ENCODE data around the gene HS6ST2.
"Not testable (repeated sequence)": the region's sequence is repeated elsewhere in the genome, so short reads cannot be mapped to it uniquely, and the experiment has no call there.

The HS6ST2 gene

GRCh38 chrX:132916349-132916748, 42.1 kb downstream of the HS6ST2 start:
- Histone ChIP-seq H3K4me3 (ENCODE audit: low read length) (no peak overlapping the region), H3K36me3 (ENCODE audit: control insufficient read depth, insufficient read depth, low read length) (no peaks in the 10 kb centered on the region), H3K9ac (ENCODE audit: low read length) (no peak overlapping the region), H3K4me1 (ENCODE audit: control insufficient read depth, insufficient read depth, low read length) (no peaks in the 10 kb centered on the region), H3K27ac (ENCODE audit: low read depth, low read length) (no peak overlapping the region), H3K27me3 (ENCODE audit: control insufficient read depth, insufficient read depth, low read length) (no peaks in the 10 kb centered on the region)

- no peaks in the 10 kb centered on the region for H3K36me3 ChIP-seq (ENCODE audit: control insufficient read depth, insufficient read depth, low read length)
- no peak overlapping the region for H3K4me3 ChIP-seq (ENCODE audit: low read length)
- no peaks in the 10 kb centered on the region for H3K4me1 ChIP-seq (ENCODE audit: control insufficient read depth, insufficient read depth, low read length)
- H3K9ac ChIP-seq (ENCODE audit: low read length): no peak overlapping the region
- H3K27ac ChIP-seq (ENCODE audit: low read depth, low read length): no peak overlapping the region
- no peaks in the 10 kb centered on the region for H3K27me3 ChIP-seq (ENCODE audit: control insufficient read depth, insufficient read depth, low read length)
Measured at GRCh38 chrX:132909643-132910042, 48.8 kb downstream of the HS6ST2 start.

GRCh38 chrX:132908891-132909290, 49.5 kb downstream of the HS6ST2 start:
- Histone ChIP-seq H3K36me3 (ENCODE audit: control insufficient read depth, insufficient read depth, low read length) (no peaks in the 10 kb centered on the region), H3K27me3 (ENCODE audit: control insufficient read depth, insufficient read depth, low read length) (no peaks in the 10 kb centered on the region), H3K9ac (ENCODE audit: low read length) (no peak overlapping the region), H3K4me1 (ENCODE audit: control insufficient read depth, insufficient read depth, low read length) (no peaks in the 10 kb centered on the region), H3K27ac (ENCODE audit: low read depth, low read length) (no peak overlapping the region), H3K4me3 (ENCODE audit: low read length) (no peak overlapping the region)

- H3K4me1 ChIP-seq (ENCODE audit: control insufficient read depth, insufficient read depth, low read length): no peaks in the 10 kb centered on the region
- no peaks in the 10 kb centered on the region for H3K36me3 ChIP-seq (ENCODE audit: control insufficient read depth, insufficient read depth, low read length)
- H3K9ac ChIP-seq (ENCODE audit: low read length): no peak overlapping the region
- H3K27ac ChIP-seq (ENCODE audit: low read depth, low read length): no peak overlapping the region
- no peaks in the 10 kb centered on the region for H3K27me3 ChIP-seq (ENCODE audit: control insufficient read depth, insufficient read depth, low read length)
- H3K4me3 ChIP-seq (ENCODE audit: low read length): no peak overlapping the region
Measured at GRCh38 chrX:132900633-132901293, 57.7 kb downstream of the HS6ST2 start.

- Histone ChIP-seq H3K9ac (ENCODE audit: low read length) (no peak overlapping the region), H3K36me3 (ENCODE audit: control insufficient read depth, insufficient read depth, low read length) (no peaks in the 10 kb centered on the region), H3K27ac (ENCODE audit: low read depth, low read length) (no peak overlapping the region), H3K4me1 (ENCODE audit: control insufficient read depth, insufficient read depth, low read length) (no peaks in the 10 kb centered on the region), H3K27me3 (ENCODE audit: control insufficient read depth, insufficient read depth, low read length) (no peaks in the 10 kb centered on the region), H3K4me3 (ENCODE audit: low read length) (no peak overlapping the region)
Measured at GRCh38 chrX:132887569-132887968, 70.9 kb downstream of the HS6ST2 start.

- H3K4me1 ChIP-seq (ENCODE audit: control insufficient read depth, insufficient read depth, low read length): no peaks in the 10 kb centered on the region
- H3K9ac ChIP-seq (ENCODE audit: low read length): no peak overlapping the region
- H3K4me3 ChIP-seq (ENCODE audit: low read length): no peak overlapping the region
- H3K36me3 ChIP-seq (ENCODE audit: control insufficient read depth, insufficient read depth, low read length): no peaks in the 10 kb centered on the region
- H3K27ac ChIP-seq (ENCODE audit: low read depth, low read length): no peak overlapping the region
- no peaks in the 10 kb centered on the region for H3K27me3 ChIP-seq (ENCODE audit: control insufficient read depth, insufficient read depth, low read length)
Measured at GRCh38 chrX:132883358-132883915, 75.0 kb downstream of the HS6ST2 start.

GRCh38 chrX:132880753-132881152, 77.7 kb downstream of the HS6ST2 start:
- not testable (repeated sequence) for H3K27me3 ChIP-seq (ENCODE audit: control insufficient read depth, insufficient read depth, low read length); H3K4me1 ChIP-seq (ENCODE audit: control insufficient read depth, insufficient read depth, low read length); H3K27ac ChIP-seq (ENCODE audit: low read depth, low read length); H3K9ac ChIP-seq (ENCODE audit: low read length); H3K36me3 ChIP-seq (ENCODE audit: control insufficient read depth, insufficient read depth, low read length); H3K4me3 ChIP-seq (ENCODE audit: low read length)

GRCh38 chrX:132877954-132878536, 80.4 kb downstream of the HS6ST2 start:
- Histone ChIP-seq H3K4me1 (ENCODE audit: control insufficient read depth, insufficient read depth, low read length) (no peaks in the 10 kb centered on the region), H3K9ac (ENCODE audit: low read length) (no peak overlapping the region), H3K4me3 (ENCODE audit: low read length) (no peak overlapping the region), H3K27me3 (ENCODE audit: control insufficient read depth, insufficient read depth, low read length) (no peaks in the 10 kb centered on the region), H3K27ac (ENCODE audit: low read depth, low read length) (no peak overlapping the region), H3K36me3 (ENCODE audit: control insufficient read depth, insufficient read depth, low read length) (no peaks in the 10 kb centered on the region)

- no peaks in the 10 kb centered on the region for H3K4me1 ChIP-seq (ENCODE audit: control insufficient read depth, insufficient read depth, low read length)
- H3K27me3 ChIP-seq (ENCODE audit: control insufficient read depth, insufficient read depth, low read length): no peaks in the 10 kb centered on the region
- no peak overlapping the region for H3K9ac ChIP-seq (ENCODE audit: low read length)
- no peak overlapping the region for H3K27ac ChIP-seq (ENCODE audit: low read depth, low read length)
- H3K36me3 ChIP-seq (ENCODE audit: control insufficient read depth, insufficient read depth, low read length): no peaks in the 10 kb centered on the region
- H3K4me3 ChIP-seq (ENCODE audit: low read length): no peak overlapping the region
Measured at GRCh38 chrX:132876523-132877338, 81.7 kb downstream of the HS6ST2 start.

- H3K9ac ChIP-seq (ENCODE audit: low read length): no peak overlapping the region
Measured at GRCh38 chrX:132875650-132876522, 82.5 kb downstream of the HS6ST2 start.

GRCh38 chrX:132862562-132862961, 95.9 kb downstream of the HS6ST2 start:
- Histone ChIP-seq H3K36me3 (ENCODE audit: control insufficient read depth, insufficient read depth, low read length) (no peaks in the 10 kb centered on the region), H3K27ac (ENCODE audit: low read depth, low read length) (no peak overlapping the region), H3K9ac (ENCODE audit: low read length) (no peak overlapping the region), H3K27me3 (ENCODE audit: control insufficient read depth, insufficient read depth, low read length) (no peaks in the 10 kb centered on the region), H3K4me3 (ENCODE audit: low read length) (no peak overlapping the region), H3K4me1 (ENCODE audit: control insufficient read depth, insufficient read depth, low read length) (no peaks in the 10 kb centered on the region)

More at GRCh38 chrX:132875650-132876522, 82.5 kb downstream of the HS6ST2 start:
- H3K36me3 ChIP-seq (ENCODE audit: control insufficient read depth, insufficient read depth, low read length): no peaks in the 10 kb centered on the region
- no peak overlapping the region for H3K27ac ChIP-seq (ENCODE audit: low read depth, low read length)
- no peaks in the 10 kb centered on the region for H3K4me1 ChIP-seq (ENCODE audit: control insufficient read depth, insufficient read depth, low read length)
- no peak overlapping the region for H3K4me3 ChIP-seq (ENCODE audit: low read length)
- no peaks in the 10 kb centered on the region for H3K27me3 ChIP-seq (ENCODE audit: control insufficient read depth, insufficient read depth, low read length)

GRCh38 chrX:132861076-132861475, 97.4 kb downstream of the HS6ST2 start:
- Histone ChIP-seq H3K4me1 (ENCODE audit: control insufficient read depth, insufficient read depth, low read length) (no peaks in the 10 kb centered on the region), H3K9ac (ENCODE audit: low read length) (no peak overlapping the region), H3K27ac (ENCODE audit: low read depth, low read length) (no peak overlapping the region), H3K27me3 (ENCODE audit: control insufficient read depth, insufficient read depth, low read length) (no peaks in the 10 kb centered on the region), H3K36me3 (ENCODE audit: control insufficient read depth, insufficient read depth, low read length) (no peaks in the 10 kb centered on the region), H3K4me3 (ENCODE audit: low read length) (no peak overlapping the region)

All from rectal smooth muscle tissue (tissue), 1 donor.